Mucosa of stomach (tissue), 1 donor: ENCODE data around the gene MYO1B.

ENCODE experiments used
- H3K27me3 ChIP-seq: one replicate; pipeline ENCODE4 v1.7.0; 2013; ENCODE audit warnings: mild to moderate bottlenecking, low read length; ENCODE audit not compliant: control insufficient read depth, insufficient read depth
- H3K36me3 ChIP-seq: one replicate; pipeline ENCODE4 v1.7.0; 2013; ENCODE audit warnings: low read length; ENCODE audit not compliant: control insufficient read depth, insufficient read depth
- H3K4me1 ChIP-seq: one replicate; pipeline ENCODE4 v1.7.0; 2013; ENCODE audit warnings: mild to moderate bottlenecking, low read length; ENCODE audit not compliant: control insufficient read depth, insufficient read depth
- H3K4me3 ChIP-seq: one replicate; pipeline ENCODE4 v1.7.0; 2013; ENCODE audit warnings: low read length
- H3K9ac ChIP-seq: one replicate; pipeline ENCODE4 v1.7.0; 2013; ENCODE audit warnings: mild to moderate bottlenecking, low read length, moderate library complexity
- H3K9me3 ChIP-seq: one replicate; pipeline ENCODE4 v1.7.0; 2013; ENCODE audit warnings: mild to moderate bottlenecking, low read length, moderate library complexity; ENCODE audit not compliant: control insufficient read depth
- donor health status: Pancreatic carcinoma.

Gene MYO1B

GRCh38 chr2:191289049-191289448 lies 43.8 kb downstream of the MYO1B start:
- Histone ChIP-seq H3K36me3 (no peaks in the 10 kb centered on the region), H3K4me1 (no peaks in the 10 kb centered on the region)

GRCh38 chr2:191291471-191291870 lies 46.3 kb downstream of the MYO1B start:
- H3K27me3 ChIP-seq: no peaks in the 10 kb centered on the region
- H3K9ac ChIP-seq: no peak overlapping the region
- no peak overlapping the region for H3K4me3 ChIP-seq
- no peaks in the 10 kb centered on the region for H3K4me1 ChIP-seq
- no peaks in the 10 kb centered on the region for H3K36me3 ChIP-seq
- H3K9me3 ChIP-seq: no peaks in the 10 kb centered on the region

More at GRCh38 chr2:191289049-191289448, 43.8 kb downstream of the MYO1B start:
- H3K4me3 ChIP-seq: no peak overlapping the region
- no peak overlapping the region for H3K9ac ChIP-seq
- H3K27me3 ChIP-seq: no peaks in the 10 kb centered on the region
- H3K9me3 ChIP-seq: no peaks in the 10 kb centered on the region

GRCh38 chr2:191292869-191293268 lies 47.7 kb downstream of the MYO1B start:
- no peaks in the 10 kb centered on the region for H3K27me3 ChIP-seq
- H3K9me3 ChIP-seq: no peaks in the 10 kb centered on the region
- no peak overlapping the region for H3K4me3 ChIP-seq
- no peak overlapping the region for H3K9ac ChIP-seq
- no peaks in the 10 kb centered on the region for H3K4me1 ChIP-seq
- no peaks in the 10 kb centered on the region for H3K36me3 ChIP-seq

- no peaks in the 10 kb centered on the region for H3K9me3 ChIP-seq
- H3K4me3 ChIP-seq: no peak overlapping the region
- H3K9ac ChIP-seq: no peak overlapping the region
- H3K27me3 ChIP-seq: no peaks in the 10 kb centered on the region
- no peaks in the 10 kb centered on the region for H3K4me1 ChIP-seq
- no peaks in the 10 kb centered on the region for H3K36me3 ChIP-seq
Measured at GRCh38 chr2:191295088-191295487, 49.9 kb downstream of the MYO1B start.

- no peaks in the 10 kb centered on the region for H3K4me1 ChIP-seq
- H3K9me3 ChIP-seq: no peaks in the 10 kb centered on the region
- H3K27me3 ChIP-seq: no peaks in the 10 kb centered on the region
- H3K9ac ChIP-seq: no peak overlapping the region
- no peaks in the 10 kb centered on the region for H3K36me3 ChIP-seq
- H3K4me3 ChIP-seq: no peak overlapping the region
Measured at GRCh38 chr2:191296083-191297006, 51.1 kb downstream of the MYO1B start.

- no peaks in the 10 kb centered on the region for H3K36me3 ChIP-seq
- H3K9me3 ChIP-seq: no peaks in the 10 kb centered on the region
- H3K4me3 ChIP-seq: no peak overlapping the region
- no peaks in the 10 kb centered on the region for H3K4me1 ChIP-seq
- no peak overlapping the region for H3K9ac ChIP-seq
- H3K27me3 ChIP-seq: no peaks in the 10 kb centered on the region
Measured at GRCh38 chr2:191297033-191297432, 51.8 kb downstream of the MYO1B start.

- Histone ChIP-seq H3K36me3 (no peaks in the 10 kb centered on the region), H3K4me1 (peaks cover 1% of the 10 kb centered on the region), H3K9ac (no peak overlapping the region), H3K4me3 (no peak overlapping the region), H3K27me3 (no peaks in the 10 kb centered on the region), H3K9me3 (no peaks in the 10 kb centered on the region)
Measured at GRCh38 chr2:191298306-191298705, 53.1 kb downstream of the MYO1B start.

GRCh38 chr2:191299010-191299409 lies 53.8 kb downstream of the MYO1B start:
- Histone ChIP-seq H3K4me3 (no peak overlapping the region), H3K36me3 (no peaks in the 10 kb centered on the region), H3K4me1 (peaks cover 5% of the 10 kb centered on the region), H3K27me3 (no peaks in the 10 kb centered on the region), H3K9ac (no peak overlapping the region), H3K9me3 (no peaks in the 10 kb centered on the region)

- no peak overlapping the region for H3K9ac ChIP-seq
- no peak overlapping the region for H3K4me3 ChIP-seq
- no peaks in the 10 kb centered on the region for H3K36me3 ChIP-seq
- peaks cover 5% of the 10 kb centered on the region for H3K4me1 ChIP-seq
- H3K27me3 ChIP-seq: no peaks in the 10 kb centered on the region
- H3K9me3 ChIP-seq: no peaks in the 10 kb centered on the region
Measured at GRCh38 chr2:191299866-191300265, 54.7 kb downstream of the MYO1B start.

- peaks cover 14% of the 10 kb centered on the region for H3K4me1 ChIP-seq
- H3K9me3 ChIP-seq: no peaks in the 10 kb centered on the region
- H3K36me3 ChIP-seq: no peaks in the 10 kb centered on the region
- no peak overlapping the region for H3K9ac ChIP-seq
- no peak overlapping the region for H3K4me3 ChIP-seq
- H3K27me3 ChIP-seq: no peaks in the 10 kb centered on the region
Measured at GRCh38 chr2:191301971-191302370, 56.8 kb downstream of the MYO1B start.

- Histone ChIP-seq H3K9ac (no peak overlapping the region), H3K9me3 (no peaks in the 10 kb centered on the region), H3K4me3 (no peak overlapping the region), H3K36me3 (no peaks in the 10 kb centered on the region), H3K27me3 (no peaks in the 10 kb centered on the region), H3K4me1 (peaks cover 14% of the 10 kb centered on the region)
Measured at GRCh38 chr2:191302459-191303139, 57.4 kb downstream of the MYO1B start.
